Sigmoid colon (tissue), 4 donors: ENCODE data around the gene BHLHE41.

Experiments
- CTCF ChIP-seq, 4 experiments: fragments of 450-650 bp in 3 of 4; fragments of 200-600 bp in 1 of 4; IDR thresholded peaks; one replicate each; pipeline ENCODE4 v1.5.1; 2016 to 2019; ENCODE audit warnings: antibody characterized with exemption in 4 of 4, mild to moderate bottlenecking in 3 of 4, moderate library complexity in 2 of 4
- POLR2A ChIP-seq, 2 donors: fragments of 450-650 bp; IDR thresholded peaks; one replicate each; pipeline ENCODE4 v1.6.1; 2016; ENCODE audit warnings: antibody characterized with exemption in 2 of 2, mild to moderate bottlenecking in 2 of 2, moderate library complexity in 2 of 2
- POLR2AphosphoS5 ChIP-seq, 4 donors: sonication (generic); formaldehyde crosslinking; IDR thresholded peaks; one replicate each; pipeline ENCODE4 v1.6.1; 2017; ENCODE audit warnings: antibody characterized with exemption in 4 of 4

GRCh38 chr12:26162905-26163304, 38.1 kb upstream of the BHLHE41 start:
- TF ChIP-seq CTCF (IDR thresholded peaks at IDR 0.05) (no peak), POLR2A (IDR thresholded peaks at IDR 0.05) (no peak), POLR2AphosphoS5 (IDR thresholded peaks at IDR 0.05) (no peak)
